Stimulated activated CD8-positive, alpha-beta memory T cell treated with anti-CD3 and anti-CD28 coated beads, Interleukin-15, amount 100 ng/mL, for 1 hour (primary cell): ENCODE data around the gene FRYL.

ENCODE experiments used
- DNase-seq: peaks from one replicate; pipeline ENCODE4 v3.0.0-alpha.2; 2020; ENCODE audit warnings: low read depth

FRYL gene

GRCh38 chr4:48553720-48554119 lies 226.4 kb downstream of the FRYL start:
- DNase-seq = no peak

GRCh38 chr4:48546336-48546735 lies 233.7 kb downstream of the FRYL start:
- DNase-seq = no peak

DNA sequence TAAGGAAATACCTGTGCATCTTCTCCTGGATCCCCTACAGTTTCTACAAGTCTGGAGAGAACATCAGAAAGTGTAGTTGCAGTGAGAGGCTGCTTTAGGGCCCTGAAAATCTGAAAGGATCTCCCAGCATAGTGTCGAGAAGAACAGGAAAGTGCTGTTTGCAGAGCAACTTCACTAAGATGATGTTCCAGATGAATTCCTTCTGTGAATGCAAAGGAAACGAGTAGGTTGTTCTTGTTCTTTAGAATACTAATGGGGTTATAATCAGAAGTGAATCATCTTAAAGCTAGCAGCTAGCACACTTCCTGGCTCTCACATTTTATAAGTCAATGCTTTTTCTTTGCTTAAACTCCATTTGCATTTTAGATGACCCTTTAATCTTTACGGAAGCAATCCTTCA lies 236.3 kb downstream of the FRYL start:
- DNase-seq = no peak

DNA sequence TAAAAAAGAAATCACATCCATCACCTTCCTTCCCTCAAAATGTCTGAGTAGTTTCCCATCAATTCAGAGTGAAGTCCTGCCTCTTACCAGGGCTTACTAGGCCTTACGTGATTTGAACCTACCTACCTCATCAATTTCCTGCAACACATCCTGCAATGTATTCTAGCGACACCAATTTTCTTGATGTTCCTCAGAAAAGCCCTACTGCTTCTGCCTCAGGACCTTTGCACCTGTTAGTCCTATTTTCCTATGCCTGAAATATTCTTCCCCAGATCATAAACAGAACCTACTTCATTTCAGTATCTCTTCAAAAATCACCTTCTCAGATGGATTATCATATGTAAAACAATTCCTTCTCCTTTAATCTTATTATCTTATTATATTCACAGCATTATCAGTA lies 237.2 kb downstream of the FRYL start:
- DNase-seq = no peak

DNA sequence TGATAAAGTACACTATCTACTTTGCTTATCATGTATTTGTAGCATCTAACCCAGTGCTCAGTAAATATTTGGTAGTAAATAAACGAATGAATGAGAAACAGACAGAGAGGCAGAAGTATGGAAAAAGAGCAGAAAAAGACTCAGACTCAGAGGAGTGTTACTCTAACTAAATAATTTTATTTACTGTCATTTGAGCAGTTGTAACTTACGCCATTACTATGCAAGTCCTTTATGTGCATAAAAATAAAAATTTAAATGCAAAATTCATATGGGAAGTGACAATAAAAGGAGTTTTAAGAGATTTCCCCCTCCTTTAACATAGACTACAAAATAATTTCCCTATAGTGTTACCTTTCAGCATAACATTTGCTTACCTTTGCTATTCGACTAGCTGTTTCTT lies 240.5 kb downstream of the FRYL start:
- no peak for DNase-seq

- no peak for DNase-seq
Observed at GRCh38 chr4:48538358-48538757, 241.7 kb downstream of the FRYL start.

DNA sequence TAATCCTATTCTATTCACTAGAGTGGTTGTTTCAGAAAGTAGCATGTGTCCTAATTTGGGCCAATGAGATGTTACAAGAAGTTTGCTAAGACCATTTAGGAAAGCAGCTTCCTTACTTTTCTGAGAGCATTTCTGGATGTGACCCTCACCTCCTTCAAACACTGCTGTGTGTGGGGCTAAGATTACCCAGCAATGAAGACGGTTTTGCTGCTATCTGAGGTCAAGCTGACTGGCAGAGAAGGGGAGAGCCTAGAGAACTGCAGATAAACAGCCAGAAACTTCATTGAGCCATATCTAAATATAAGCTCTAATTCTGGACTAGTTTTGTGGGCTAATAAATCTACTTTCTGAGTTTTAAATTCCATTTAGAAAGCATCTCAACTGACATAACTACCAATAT lies 253.7 kb downstream of the FRYL start:
- DNase-seq = no peak

- no peak for DNase-seq
Observed at GRCh38 chr4:48518143-48518542, 261.9 kb downstream of the FRYL start.

GRCh38 chr4:48509543-48509942 lies 270.5 kb downstream of the FRYL start:
- DNase-seq = no peak

- no peak for DNase-seq
Observed at GRCh38 chr4:48506716-48507115, 273.4 kb downstream of the FRYL start.

DNA sequence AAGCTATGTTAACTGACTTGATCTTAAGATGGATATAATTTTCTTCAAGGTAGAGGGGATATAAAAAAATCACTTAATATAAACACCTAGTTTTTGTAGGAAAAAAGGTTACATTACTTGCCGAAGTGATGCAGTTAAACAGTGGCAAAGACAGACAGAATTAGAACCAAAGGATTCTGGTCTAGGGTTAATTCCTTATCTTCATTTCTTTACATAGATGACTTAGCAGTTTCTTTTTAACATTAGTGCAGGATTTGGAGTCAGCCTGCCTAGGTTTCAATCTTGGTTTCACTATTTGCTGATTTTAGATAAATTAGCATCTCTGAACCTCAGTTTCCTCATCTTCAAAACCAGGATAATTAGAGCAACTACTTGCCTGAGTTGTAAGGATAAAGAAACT lies 275.7 kb downstream of the FRYL start:
- DNase-seq = no peak

GRCh38 chr4:48504026-48504330 lies 276.1 kb downstream of the FRYL start:
- DNase-seq = no peak

DNA sequence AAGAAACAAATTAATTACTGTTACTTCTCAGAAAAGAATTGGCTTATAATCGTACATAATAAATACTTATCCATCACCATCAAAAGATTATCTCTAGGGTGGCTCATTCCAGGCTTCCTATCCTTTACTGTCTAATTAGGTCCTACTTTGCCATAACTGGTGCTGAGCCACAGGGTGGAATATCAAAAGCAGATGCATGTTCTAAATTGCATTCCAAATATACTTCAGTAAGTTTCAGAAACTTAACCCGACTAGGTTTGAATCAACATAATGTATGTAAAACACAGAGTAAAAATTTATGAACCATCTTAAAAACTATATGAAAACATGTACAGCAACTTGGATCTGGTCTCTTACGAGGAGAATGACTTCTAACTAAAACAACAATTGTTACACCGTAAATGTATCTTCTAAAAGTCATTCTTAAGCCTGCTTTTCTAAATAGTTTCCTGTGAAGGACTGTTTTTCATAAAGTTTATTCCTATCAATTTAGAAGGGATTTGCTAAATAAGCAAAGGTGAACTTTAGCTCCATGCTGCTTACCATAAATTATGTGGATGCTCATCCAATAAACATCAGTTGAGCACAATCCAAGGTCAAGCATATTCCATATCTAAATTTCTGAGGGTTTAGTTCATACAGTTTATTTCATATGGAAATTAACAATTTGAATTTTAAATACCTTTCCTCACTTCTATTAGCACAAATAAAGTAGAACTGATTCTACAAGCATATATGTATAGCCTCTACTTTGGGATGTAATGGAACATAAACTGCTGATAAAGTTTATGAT lies 276.6 kb downstream of the FRYL start:
- DNase-seq = no peak

- no peak for DNase-seq
Observed at GRCh38 chr4:48499551-48500066, 280.5 kb downstream of the FRYL start.

DNA sequence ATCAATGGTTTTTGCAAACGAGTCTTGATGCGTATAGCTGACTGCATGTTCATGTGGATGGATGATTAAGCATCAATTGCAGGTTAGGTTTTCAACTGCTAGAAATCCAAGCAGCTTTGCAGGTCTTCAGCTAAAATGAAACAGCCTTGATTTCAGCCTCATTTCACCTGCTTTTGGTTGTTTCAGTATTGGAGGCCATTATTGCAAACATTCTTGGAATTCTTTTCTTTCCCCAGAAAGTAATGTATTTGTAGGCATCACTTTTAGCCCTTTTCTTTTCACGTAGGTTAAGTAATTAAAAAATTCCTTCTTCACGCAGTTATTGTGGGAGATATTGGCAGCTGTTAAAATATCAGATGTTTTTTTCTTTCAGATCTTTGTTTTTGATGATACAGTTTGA lies 281.2 kb downstream of the FRYL start:
- DNase-seq = no peak

- DNase-seq = no peak
Observed at GRCh38 chr4:48495941-48496340, 284.1 kb downstream of the FRYL start.

- no peak for DNase-seq
Observed at GRCh38 chr4:48493452-48494100, 286.5 kb downstream of the FRYL start.

DNA sequence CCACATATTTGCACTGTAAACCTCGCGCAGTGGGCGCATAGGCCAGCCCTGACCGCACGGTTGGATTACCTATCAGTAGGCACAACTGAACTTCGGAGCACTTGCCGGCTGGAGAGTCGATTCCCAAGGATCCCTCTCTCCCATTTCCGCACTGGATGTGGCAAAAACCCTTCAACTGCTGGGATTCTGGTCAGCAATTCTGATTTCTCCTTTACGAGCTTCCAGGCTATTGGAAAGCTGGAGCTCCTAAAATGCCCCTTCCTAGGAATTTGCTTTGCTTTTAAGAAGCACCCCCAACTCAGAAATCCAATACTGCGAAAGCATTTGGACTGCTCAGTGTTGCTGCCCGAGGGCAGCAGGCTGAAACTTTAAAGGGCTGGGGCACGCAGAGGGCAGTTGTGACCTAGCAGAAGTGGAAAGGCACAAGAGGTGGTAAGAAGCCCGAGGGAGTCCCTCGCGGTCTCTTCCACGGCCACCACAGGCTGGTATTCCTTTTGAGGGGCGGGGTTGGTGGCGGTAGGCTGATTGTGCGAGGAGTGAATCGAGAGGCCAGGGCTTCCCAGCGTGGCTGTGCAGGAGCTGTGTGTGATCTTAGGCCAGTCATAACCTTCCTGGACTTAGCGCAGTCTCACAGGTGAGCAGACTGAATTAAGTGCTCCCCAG lies 288.4 kb downstream of the FRYL start:
- DNase-seq = no peak

DNA sequence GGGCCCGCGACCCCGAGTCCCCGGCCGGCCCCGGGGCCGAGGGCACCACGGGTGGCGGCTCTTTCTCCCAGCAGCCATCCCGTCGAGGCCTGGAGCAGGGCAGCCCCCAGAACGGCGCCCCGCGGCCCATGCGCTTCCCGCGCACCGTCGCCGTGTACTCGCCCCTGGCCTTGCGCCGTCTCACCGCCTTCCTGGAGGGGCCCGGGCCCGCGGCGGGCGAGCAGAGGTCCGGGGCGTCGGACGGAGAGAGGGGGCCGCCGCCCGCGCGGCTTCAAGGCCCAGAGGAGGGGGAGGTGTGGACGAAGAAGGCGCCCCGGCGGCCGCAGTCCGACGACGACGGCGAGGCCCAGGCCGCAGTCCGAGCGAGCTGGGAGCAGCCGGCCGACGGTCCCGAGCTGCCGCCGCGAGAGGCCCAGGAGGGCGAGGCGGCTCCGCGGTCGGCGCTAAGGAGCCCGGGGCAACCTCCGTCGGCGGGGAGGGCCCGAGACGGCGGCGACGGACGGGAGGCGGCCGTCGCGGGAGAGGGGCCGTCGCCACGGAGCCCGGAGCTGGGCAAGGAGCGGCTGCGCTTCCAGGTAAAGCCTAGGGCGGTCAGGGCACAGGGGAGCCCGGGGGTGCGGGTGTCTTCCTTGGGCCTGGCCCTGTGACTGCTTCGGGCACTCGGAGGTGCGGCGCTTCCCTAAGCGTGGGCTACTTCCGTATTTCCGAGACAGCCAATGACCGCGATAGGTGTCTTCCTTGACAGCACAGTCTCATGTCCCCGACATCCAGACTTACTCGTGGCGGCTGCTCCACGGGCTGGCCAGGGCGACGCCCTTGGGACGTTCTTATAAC lies 289.2 kb downstream of the FRYL start:
- no peak for DNase-seq

DNA sequence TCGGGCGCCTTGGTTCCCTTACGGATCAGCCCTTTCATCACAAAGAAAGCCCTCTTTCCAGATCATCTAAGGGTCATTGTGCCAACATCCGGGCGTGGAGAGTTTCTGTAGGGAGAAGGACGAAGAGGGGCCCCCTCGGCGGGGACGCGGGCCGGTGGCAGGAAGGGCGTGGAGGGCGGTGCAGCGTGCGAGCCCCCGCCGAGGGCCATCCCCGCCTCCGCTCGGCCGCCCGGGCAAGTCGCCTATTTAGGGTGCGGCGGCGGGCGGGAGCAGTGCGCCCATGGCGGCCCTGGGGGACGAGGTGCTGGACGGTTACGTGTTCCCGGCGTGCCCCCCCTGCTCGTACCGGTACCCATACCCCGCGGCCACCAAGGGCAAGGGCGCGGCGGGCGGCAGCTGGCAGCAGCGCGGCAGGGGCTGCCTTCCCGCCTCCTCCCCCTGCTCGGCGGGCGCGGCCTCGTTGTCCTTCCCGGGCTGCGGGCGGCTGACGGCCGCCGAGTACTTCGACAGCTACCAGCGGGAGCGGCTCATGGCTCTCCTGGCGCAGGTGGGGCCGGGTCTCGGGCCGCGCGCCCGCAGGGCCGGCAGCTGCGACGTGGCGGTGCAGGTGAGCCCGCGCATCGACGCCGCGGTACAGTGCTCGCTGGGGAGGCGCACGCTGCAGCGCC lies 289.9 kb downstream of the FRYL start, which contains the start of gene ZAR1:
TSS of gene ZAR1 (plus strand) at position 241 of the 668 bp plus-strand sequence. CDS start at position 281, 40 bp downstream.
- no peak for DNase-seq

GRCh38 chr4:48489683-48490011 lies 290.4 kb downstream of the FRYL start:
- DNase-seq = no peak
